CD4-positive, alpha-beta T cell treated with Interleukin-6 at 100 ng/mL for 8 hours (primary cell): ENCODE data around the gene BICC1.

Experiments
- DNase-seq: peaks from one replicate; pipeline ENCODE4 v3.0.0-alpha.2; 2020; ENCODE audit warnings: mixed read lengths, low spot score

The BICC1 gene

DNA sequence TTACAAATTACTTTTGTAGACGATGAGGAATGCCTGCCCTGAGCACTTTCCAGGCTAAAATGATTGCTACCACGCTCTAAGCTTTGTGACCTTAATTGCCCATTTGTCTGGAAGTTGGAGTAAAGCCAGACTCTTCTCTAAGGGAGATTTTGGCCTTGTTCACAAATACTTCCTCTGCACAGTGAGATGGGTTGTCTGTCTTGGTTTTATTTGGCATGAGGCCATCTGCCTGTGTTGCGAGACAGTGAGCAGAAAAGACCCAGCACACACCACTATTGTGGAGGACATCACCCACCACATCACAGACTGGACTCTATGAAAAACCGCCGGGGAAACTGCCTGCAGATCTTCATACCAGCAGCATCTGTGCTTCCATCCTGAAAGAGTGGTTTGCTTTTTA lies 138.4 kb downstream of the BICC1 start:
- DNase-seq, result no peak

DNA sequence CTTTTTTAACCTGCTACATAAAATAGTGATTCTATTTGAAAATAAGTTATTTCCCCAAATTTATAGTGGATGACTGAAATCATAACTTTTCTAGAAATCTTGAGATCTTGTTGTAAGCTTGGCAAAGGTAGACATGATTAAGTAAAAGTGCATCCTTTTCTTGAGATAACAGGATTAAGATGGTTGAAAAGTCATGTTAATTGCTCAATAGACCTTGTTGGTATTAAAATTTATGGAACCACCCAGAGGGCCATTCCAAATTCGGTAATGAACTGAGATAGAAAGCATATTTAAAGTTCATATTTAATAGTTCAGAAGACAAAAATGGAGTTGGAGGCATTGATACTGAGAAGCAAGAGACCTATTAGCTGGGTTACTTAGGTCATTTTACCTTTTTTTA lies 139.1 kb downstream of the BICC1 start:
- DNase-seq, result no peak

DNA sequence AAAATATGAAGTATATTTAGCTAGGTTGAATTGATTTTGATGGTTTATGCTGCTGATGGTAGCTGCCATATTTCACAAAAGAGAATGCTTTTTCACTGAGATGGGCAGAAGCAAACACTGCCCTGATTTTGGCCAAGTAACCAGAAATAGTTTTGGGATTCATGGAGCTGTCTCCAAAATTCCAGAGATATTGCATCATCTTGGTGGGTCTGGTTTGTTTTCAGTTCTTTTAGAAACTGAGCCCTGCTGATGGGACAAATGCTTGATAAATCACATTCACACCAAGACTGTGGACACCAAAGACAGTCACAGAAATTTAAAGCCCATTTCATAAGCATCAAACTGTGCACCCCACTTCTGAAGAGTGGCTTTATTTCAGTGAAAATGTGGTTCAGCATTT lies 140.5 kb downstream of the BICC1 start:
- DNase-seq, result no peak

DNA sequence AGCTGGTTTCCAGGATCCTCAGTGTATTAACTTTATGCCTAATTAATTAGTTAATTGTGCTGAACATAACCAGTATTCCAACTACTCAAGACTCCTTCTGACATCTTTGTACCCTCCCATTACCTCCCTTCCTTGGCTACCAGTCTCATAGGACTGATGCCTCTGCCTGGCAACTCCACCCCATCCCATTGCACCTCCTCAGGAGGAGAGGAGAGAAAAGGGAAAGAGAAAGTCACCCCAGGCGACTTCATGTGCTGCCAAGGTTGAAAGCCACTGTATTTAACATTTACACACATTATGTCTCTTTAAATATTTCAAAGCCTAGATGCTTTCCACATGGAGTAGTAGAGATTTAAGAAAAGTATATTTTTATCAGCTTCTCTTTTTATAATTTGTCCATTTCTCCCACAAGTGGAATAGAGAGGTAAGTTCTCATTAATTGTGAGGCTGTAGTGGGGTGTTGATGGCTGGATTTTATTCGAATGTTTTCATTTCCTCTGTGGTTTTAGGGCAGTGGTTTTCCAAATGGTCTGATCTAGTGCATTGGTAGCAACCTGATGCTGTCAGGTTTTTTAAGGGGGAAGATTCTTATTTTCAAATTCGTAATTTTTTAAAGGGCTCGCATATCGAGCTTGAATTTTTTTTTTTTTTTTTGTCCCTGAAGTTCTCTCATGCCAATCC lies 148.0 kb downstream of the BICC1 start:
- DNase-seq, result no peak

DNA sequence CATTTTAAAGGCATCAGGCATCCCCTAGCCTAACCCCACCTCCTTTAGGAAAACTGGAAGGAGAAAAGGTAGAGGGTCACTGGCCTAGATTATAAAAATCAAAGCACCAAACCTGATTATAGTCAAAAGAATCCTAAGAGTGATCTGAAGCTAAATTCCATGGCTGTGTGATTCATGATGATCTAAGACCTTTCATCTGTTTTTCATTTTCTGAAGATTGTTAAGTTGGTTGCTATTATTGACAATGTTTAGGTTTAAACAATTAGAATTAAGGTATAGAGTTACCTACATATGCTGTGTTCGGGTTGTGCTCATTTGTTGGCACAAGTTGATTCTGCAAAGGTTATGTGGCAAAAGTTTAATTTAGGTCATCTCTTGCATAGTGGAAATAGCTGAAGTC lies 148.7 kb downstream of the BICC1 start:
- no peak for DNase-seq

DNA sequence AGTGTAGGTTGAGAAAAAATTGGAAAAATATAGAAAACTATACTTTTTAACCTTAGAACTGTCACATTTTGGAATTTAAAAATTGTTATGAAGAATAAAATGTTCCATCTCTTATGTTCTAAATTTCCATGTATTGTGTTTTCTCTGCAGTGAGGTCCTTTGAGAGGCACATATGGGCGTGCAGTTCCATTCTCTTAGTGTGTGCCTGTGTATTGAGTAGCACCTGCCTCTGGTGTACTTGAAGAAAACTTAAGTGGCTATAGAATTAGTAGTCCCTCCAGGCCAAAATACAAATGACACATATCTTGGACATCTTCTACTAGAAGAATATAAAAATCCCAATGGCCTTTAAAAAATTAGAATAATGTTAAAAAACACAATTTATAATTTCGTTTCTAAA lies 149.2 kb downstream of the BICC1 start:
- no peak for DNase-seq

DNA sequence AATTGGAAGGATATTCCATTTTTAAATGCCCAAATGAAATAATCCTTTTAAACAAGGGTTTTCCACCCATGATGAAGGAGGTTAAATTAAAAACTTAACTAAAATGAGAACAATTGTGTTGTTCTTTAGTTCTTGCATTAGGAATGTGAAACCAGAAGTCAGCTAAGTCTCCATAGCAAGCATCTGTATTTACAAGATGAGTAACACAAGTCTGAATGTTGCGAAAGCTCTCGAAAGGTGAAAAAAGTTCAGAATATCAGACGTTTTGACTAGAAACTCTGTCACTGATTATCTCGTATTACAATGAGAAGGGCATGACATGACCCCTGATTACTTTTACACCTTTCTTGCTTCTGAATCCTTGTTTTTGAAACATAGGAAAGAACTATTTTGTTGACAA lies 149.6 kb downstream of the BICC1 start:
- no peak for DNase-seq

DNA sequence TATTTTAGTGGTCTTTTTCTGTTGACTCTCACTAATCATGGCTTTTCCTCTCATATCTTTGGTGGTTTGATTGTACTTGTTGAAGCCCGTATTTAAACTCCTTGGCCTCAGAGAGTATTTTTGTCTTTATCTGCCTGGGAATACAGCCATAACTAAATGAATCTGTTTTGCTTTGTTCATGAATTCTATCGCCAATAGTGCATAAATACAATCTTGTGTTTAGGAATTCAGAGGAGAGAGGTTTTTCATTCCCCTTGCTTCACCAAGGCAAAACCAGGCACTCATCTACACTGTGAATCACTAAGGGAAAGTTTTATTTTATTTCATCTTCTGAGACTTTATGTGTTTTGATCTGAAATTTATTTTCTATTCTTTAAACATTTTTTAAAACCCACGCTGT lies 152.7 kb downstream of the BICC1 start:
- DNase-seq, result no peak

DNA sequence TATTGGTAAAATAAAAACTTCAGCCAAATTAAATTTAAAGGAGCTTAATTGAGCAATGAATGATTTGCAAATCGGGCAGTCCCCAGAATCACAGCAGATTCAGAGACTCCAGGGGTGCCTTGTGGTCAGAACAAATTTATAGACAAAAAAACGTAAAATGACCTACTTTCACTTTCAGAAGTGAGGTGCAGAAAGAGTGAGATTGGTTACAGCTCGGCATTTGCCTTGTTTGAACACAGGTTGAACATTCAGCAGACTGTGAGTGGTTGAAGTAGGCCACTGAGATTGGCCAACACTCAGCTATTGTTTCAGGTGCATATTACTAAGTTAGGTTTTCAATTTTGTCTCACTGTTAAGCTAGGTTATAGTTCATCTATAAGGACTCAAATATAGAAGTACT lies 153.4 kb downstream of the BICC1 start:
- DNase-seq, result peak; percentile 7

DNA sequence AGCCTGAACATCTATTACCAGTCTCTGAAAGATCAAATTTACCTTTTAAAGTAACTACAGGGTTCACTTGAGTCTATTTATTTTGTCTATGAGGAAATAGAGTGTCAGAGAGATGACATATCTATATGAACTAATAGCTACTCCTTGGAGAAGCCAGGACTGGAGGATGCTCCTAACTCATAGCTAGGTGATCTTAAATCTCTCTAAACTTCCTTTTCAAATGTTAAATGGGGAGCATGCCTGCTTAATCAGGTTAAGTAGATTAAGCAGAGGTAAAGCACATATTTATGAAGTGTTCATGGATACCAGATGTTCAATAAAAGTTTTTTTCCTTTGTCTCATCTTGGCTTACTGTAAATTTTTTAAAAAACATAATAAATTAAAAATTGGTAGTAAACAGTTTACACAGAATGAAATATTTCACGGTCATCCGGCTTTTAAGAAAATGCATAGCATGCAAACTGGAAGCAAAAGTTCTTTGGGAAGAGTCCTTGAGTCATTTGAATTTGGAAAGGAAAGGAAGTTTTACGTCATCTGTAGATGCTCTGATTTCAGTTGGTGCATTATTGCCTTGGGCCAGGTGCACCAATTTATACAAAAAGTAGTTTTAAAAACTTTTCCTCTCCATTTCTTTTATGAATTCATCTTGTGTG lies 155.1 kb downstream of the BICC1 start:
- DNase-seq, result no peak

DNA sequence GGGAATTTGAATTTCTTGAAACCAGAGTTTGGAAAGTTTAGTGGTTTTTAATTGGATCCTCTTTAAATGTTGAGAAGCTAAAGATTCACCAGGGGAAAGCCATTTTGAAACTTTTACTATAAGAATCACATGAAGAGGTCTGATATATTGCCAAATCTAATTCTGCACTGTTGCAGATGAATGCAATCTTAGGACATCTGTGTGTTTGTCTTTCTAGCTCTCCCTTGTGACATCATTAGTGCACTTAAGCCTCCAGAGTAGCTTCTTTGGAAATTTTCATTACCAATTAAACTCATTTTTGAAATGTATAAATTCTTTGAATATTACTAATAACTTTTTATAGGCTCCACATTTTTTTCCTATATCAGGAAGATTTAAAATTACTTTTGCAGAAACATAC lies 160.2 kb downstream of the BICC1 start:
- DNase-seq, result no peak

DNA sequence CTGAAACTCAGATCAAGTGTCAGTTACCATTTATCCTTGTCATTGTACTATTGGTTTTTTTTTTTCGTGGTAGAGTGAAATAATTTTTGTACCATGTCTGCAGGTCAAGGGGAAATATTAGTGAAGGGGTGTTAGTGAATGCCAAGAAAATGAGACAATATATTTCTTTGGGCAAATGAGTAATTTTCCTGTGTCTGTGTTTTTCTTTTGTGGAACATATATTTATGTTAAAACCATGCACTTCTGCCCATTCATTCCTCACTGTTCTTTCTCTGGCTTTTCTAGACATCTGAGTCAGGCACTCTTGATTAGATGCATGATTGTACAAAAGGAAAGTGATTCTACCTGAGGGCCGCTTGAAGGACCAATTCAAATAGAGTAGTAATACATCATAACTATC lies 161.6 kb downstream of the BICC1 start:
- DNase-seq, result no peak

DNA sequence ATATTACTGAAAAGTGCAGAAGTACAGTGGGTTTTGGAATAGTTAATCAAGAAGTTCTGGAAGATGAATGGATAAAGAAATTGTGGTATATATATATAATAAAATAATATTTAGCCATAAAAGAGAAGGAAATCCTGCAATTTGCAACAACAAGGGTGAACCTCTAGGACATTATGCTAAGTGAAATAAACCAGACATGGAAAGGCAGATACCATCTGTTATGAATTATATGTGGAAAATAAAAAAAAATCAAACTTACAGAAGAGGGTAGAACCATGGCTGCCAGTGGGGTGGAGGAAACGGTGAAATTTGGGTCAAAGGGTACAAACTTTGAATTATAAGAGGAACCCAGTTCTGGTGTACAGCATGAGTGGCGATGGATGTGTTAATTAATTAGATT lies 162.6 kb downstream of the BICC1 start:
- no peak for DNase-seq

DNA sequence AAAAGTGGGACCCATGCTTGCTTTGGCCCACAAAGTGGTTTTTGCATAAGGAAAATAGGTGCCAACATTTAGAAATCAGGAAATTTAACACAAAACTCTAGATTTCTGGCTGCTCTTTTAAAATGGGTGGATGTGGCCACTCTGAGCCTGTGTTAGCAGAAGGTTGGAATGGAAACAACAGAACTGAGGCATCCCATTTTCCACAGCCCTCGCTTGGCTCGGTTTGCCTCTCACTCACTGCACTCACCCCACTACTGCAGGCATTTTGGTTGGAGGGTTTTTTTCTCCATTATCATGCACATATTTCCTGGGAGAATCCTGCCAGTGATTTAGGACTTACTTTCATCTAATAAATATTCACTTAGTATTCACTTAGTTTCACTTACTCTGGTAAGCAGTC lies 178.9 kb downstream of the BICC1 start:
- DNase-seq, result no peak

DNA sequence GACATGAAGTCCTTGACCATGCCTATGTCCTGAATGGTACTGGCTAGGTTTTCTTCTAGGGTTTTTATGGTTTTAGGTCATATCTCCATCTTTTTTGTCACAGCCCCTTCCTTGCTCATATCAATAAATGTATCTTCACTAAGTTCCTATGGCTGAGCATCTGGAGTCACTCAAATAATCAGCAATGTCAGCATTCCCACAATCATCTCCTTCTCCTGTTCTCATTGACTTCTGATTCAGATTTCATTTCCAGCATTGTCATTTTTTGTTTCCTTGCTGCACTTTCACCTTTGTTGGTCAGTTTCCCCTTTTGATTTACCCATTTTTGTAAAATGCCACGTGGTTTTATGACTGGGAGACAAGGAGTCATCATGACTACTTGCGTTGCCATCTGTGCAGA lies 181.2 kb downstream of the BICC1 start:
- no peak for DNase-seq

DNA sequence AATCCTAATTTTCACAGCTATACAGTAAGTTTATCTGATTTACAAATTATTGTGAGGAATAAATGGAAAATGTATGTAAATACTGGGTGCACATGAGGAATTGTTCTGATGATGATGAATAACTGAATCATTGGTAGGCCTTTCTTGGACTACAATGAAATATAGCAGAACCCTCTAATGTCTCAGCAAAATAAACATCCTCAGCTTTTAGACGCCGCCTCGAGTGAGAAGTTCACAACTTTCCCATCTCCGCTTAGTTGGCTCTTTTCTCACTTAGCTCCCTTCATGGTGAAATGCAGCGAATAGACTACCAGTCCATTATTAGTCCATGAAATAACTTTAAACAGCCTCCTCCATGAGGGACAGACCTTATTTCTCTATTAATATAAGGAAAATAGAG lies 182.3 kb downstream of the BICC1 start:
- DNase-seq, result no peak

DNA sequence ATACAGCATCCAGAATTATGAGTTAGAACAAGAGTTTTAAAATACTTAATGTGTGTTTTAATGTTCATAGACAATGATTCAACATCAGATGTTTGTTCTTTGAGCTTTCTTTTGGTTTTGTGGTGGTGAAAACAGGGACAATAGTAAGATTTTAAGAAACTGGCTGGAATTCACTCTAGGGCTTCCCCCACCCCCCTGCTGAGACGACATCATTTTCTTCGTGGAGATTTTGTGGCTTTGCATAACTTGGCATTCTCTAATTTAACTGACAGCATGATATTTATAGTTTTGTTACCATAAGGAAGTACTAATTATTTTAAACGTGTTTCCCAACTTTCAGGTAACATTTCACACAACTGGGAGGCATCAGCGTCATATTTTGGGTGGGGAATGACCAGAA lies 184.1 kb downstream of the BICC1 start:
- no peak for DNase-seq

DNA sequence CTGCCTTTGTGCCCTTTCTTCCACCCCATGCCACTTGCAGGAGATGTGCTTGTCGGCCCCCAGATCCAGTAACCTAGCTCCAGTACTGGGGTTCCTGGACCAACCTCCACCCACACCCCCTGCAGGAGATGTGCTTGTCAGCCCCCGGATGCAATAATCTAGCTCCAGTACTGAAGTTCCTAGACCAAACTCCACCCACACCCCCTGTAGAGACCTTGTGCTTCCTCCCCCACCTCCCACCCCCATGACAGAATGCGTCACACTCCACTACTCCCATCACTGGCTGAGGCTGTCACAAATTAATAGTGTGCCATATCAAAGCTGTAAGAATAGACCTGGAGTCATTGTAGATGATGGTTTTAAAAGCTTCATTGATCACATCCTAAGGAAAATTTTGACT lies 185.0 kb downstream of the BICC1 start:
- no peak for DNase-seq

DNA sequence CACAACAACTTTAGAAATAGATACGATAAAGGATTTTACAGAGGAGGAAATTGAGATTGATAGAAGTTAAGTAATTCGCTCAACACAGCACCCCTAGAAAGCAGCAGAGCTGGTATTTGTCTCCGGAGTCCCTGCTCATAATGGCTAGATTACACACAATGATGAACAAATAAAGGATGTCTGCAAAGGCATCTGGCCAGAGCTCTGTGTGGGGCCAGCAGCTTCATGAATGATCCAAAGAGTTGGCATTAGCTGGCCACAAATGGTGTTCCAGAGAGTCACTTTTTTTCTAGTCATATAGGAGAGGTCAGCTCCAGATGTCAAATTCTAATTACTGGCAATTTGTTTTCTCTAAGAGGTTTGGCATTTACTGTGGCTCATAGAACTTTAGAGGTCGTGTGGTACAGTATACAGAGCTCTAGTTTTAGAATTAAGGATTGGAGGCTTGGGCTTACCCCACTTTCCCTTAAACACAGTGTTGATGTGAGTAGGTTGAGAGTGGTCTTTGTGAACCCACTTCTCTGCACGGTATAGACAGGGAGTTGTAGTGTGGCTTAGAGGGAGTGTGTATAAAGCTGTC lies 186.2 kb downstream of the BICC1 start:
- no peak for DNase-seq

DNA sequence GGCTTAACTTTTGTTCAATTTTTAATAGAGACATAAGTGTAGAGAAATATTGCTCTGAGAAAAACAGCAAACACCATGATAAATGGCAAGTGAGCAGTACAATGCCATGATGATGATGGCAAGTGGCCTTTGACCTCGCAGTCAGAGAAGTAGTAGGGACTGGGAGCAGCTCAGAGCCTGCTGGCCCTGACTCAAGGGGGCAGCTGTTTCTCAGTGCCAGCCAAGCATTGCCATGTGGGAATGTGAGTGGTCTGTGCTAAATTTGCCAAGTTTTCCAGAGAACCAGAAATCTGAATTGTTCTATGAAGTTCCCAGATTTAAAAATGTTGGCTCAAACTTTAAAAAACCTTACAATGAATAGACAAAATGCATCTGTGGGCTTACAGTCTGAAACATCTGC lies 187.9 kb downstream of the BICC1 start:
- DNase-seq, result no peak

DNA sequence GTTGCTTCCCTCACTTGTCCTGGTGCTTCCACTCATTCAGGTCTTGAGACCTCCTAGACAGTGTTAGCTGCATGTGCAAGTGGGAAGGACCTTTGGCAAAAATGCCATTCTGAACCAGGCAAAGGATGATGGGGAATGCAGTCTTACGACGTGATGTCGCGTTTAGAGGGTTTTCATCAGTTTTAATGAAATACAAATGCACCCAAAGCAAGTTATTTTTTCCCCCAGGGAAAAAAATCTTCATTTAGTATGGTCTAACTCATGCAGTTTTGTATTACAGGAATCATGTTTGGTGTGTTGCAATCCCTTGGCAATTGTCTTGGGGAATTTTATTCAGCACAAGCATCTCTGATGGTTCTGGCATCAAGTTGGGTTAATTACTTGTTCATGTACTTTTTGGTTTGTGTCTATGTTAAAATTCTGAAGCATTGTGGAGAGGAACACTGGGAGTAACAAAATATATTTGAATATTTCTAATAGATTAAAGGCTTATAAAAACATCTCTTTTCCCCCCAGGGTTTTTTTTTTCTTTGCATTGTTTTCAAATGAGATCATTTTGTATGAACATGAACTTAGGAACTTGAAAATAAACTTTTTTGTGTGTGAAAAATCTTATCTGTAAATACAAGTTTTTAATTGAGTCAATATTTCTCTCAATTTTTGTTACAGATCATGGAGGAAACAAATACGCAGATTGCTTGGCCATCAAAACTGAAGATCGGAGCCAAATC lies 188.9 kb downstream of the BICC1 start:
- no peak for DNase-seq

DNA sequence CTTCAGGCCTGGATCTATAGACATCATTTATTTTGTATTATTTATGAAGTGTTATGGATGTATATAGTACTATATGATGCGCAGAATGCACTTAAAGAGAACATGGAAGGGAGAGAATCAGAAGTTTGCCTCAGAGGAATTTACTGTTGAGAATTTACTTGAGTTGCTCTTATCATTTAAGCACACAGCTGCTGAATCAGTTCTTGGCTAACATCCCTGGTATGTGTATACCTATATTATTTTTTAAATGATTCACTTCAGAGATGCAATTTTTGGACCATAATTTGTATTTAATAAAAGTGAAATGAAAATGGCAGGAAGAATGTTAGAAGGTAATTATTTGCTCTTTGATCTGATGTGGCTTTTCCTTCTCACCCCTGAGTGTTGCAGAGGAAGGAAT lies 191.6 kb downstream of the BICC1 start:
- DNase-seq, result no peak

DNA sequence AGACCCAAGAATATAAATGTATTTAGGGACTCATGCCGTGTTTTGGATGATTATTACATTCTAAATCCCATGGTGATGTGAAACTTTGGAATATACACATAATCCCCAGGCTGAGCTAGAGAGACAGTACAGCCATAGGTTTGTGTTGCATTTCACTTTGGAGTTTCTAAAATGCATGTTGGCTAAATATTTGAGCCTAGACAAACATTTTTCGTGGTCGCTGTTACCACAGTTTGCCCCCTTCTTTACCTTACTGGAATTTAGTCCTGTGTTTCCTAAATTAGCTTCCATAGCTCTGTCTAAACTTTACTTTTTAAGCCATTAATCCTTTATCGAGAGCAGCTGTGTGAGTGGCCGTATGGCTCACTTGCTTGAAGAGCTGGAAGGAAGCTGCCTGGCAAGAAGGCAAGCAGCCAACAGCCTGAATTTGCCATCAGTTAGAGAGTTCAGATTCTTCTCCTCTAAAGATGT lies 192.0 kb downstream of the BICC1 start:
- no peak for DNase-seq
